BE2C (cell line): ENCODE data around the gene GRIN2A.

ENCODE experiments used
- DNase-seq: peaks from one replicate; pipeline ENCODE4 v3.0.0-alpha.2; 2020
- H3K27me3 ChIP-seq: fragments of 250-450 bp; sonication (Bioruptor Pico); 2 replicates; pipeline ENCODE4 v1.5.1; 2020; ENCODE audit warnings: mild to moderate bottlenecking
- H3K36me3 ChIP-seq: fragments of 250-450 bp; sonication (Bioruptor Pico); 2 replicates; pipeline ENCODE4 v1.5.1; 2020; ENCODE audit warnings: mild to moderate bottlenecking
- H3K4me1 ChIP-seq: fragments of 250-450 bp; sonication (Bioruptor Pico); 2 replicates; pipeline ENCODE4 v1.5.1; 2020
- H3K4me3 ChIP-seq: 2 replicates; pipeline ENCODE4 v1.5.1; 2011; ENCODE audit warnings: low read depth, low read length
- H3K9me3 ChIP-seq: fragments of 250-450 bp; sonication (Bioruptor Pico); 2 replicates; pipeline ENCODE4 v1.5.1; 2020
- TF ChIP-seq, protein P1 (sequence below): IDR thresholded peaks from 2 replicates; pipeline ENCODE4 v1.5.1; 2012; ENCODE audit warnings: mild to moderate bottlenecking, low read depth, low read length

The GRIN2A gene

DNA sequence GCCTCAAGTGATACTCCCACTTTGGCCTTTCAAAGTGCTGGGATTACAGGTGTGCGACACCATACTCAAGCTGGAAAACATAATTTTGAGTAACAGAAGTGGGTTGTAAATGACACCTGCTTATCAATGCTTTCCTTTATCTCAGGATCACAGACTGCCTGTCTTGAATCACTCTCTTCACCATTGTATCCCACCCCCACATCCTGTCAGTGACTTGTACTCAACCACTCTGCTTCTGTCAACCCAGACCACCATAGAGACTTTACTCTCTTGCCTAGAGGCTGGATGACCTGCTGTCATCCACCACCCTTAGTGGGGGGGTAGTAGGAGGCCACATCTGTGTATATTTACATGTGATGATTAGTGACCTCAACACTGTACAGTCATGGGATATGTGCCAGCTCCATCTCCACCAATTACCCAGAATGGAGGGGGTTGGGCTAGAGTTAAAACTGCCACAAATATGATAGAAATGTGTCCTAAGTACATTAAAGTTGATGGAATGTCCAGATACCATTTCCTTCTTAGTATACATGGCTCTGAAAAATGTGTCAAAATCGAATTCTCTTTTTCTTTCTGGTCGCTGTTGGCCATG lies 338.7 kb downstream of the GRIN2A start:
- DNase-seq, result no peak

DNA sequence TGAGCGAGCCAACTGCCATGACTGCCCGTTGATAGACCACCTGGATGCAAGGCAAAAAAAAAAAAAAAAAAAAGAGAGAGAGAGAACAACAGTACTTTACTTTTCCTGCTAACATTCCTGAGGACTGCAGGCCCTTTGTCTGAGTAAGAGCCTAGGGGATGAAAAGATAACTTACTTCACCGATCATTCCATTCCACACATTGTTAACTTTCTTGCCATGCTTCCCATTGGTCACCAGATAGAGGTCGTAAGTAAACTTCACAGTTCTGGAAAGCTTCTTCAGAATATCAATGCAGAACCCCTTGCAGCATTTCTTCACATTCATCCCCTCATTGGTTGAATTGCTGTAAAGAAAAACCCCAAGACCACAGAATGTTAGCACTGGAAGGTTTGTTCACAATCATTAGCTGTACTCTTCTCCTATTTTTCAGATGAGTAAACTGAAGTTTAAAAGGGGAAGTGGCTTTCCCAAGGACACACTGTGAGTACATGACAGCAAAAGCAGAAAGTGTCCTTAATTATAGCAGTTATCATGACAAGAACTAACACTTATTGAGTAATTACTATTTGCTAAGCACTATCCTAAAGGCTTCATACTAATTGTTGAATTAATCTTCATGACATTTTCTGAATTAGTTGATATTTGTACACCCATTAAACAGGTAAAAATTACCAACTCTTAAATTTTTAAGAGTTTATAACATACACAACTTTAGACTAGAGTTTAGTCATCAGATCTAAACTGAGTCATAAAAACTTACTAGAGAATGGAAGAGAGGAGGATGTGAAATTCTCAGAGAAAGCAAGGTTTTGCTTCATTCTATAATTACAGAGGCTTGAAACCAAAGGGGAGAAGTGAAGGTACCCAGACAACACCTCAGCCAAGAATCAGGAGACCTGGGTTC lies 341.2 kb downstream of the GRIN2A start:
- Histone ChIP-seq H3K27me3 (no peaks in the 10 kb centered on the region), H3K4me1 (no peaks in the 10 kb centered on the region), H3K36me3 (no peaks in the 10 kb centered on the region), H3K4me3 (no peak overlapping the region), H3K9me3 (no peaks in the 10 kb centered on the region)
- DNase-seq, result no peak
- TF ChIP-seq, protein P1, sequence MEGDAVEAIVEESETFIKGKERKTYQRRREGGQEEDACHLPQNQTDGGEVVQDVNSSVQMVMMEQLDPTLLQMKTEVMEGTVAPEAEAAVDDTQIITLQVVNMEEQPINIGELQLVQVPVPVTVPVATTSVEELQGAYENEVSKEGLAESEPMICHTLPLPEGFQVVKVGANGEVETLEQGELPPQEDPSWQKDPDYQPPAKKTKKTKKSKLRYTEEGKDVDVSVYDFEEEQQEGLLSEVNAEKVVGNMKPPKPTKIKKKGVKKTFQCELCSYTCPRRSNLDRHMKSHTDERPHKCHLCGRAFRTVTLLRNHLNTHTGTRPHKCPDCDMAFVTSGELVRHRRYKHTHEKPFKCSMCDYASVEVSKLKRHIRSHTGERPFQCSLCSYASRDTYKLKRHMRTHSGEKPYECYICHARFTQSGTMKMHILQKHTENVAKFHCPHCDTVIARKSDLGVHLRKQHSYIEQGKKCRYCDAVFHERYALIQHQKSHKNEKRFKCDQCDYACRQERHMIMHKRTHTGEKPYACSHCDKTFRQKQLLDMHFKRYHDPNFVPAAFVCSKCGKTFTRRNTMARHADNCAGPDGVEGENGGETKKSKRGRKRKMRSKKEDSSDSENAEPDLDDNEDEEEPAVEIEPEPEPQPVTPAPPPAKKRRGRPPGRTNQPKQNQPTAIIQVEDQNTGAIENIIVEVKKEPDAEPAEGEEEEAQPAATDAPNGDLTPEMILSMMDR, result no peak

More for the DNA sequence above, 338.7 kb downstream of the GRIN2A start:
- Histone ChIP-seq H3K4me1 (no peaks in the 10 kb centered on the region), H3K4me3 (no peak overlapping the region), H3K27me3 (no peaks in the 10 kb centered on the region), H3K9me3 (no peaks in the 10 kb centered on the region), H3K36me3 (no peaks in the 10 kb centered on the region)
- TF ChIP-seq, protein P1, result no peak

DNA sequence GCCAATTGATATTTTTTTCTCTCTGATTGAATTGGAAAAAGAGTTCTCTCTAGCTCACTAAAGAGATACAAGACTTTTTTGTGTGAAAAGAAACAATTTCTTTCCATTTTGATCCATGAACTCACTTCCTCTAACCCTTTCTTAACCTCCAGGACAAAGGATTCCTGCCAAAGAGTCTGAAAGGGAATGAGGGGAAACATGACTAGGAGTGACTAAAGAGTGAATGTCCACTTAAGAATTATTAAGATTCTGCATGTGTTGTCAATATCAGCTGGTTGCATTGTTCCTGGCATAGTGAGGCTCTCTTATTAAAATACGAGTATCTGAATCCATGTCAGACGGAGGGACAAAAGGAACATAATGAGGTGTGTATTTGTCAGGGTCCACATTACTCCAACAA lies 344.7 kb downstream of the GRIN2A start:
- Histone ChIP-seq H3K4me1 (no peaks in the 10 kb centered on the region), H3K27me3 (no peaks in the 10 kb centered on the region), H3K9me3 (no peaks in the 10 kb centered on the region), H3K4me3 (no peak overlapping the region), H3K36me3 (no peaks in the 10 kb centered on the region)
- no peak for DNase-seq
- TF ChIP-seq, protein P1, result no peak

DNA sequence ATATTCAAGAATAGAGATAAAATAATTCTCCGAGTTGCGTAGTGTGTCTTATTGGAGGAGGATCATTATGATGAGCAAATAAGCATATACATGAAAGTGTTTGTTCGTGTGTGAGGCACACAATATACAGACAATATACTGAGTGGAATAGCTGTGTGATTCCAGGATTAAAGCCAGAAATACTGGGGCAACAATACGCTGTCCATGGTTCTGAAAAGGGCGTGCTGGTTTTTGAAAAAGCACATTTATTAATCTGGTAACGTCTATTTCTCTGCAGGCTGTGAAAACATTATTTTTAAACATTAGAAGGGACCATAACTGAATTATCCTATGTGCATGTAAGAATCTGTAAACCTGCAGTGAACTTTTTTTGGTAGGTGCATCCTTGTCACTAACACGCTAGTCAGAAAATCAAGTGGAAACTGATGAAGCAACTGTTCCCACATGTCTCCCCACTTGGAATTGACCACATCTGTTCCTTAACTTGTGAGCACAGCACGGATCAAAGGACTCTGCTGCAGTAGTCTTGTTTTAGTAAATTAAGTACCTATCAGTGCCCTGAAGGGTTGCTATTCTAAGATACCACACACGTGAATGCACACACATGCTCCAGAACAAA lies 346.0 kb downstream of the GRIN2A start:
- DNase-seq, result no peak
- TF ChIP-seq, protein P1, result no peak
- Histone ChIP-seq H3K36me3 (no peaks in the 10 kb centered on the region), H3K9me3 (no peaks in the 10 kb centered on the region), H3K4me1 (no peaks in the 10 kb centered on the region), H3K4me3 (no peak overlapping the region), H3K27me3 (no peaks in the 10 kb centered on the region)

DNA sequence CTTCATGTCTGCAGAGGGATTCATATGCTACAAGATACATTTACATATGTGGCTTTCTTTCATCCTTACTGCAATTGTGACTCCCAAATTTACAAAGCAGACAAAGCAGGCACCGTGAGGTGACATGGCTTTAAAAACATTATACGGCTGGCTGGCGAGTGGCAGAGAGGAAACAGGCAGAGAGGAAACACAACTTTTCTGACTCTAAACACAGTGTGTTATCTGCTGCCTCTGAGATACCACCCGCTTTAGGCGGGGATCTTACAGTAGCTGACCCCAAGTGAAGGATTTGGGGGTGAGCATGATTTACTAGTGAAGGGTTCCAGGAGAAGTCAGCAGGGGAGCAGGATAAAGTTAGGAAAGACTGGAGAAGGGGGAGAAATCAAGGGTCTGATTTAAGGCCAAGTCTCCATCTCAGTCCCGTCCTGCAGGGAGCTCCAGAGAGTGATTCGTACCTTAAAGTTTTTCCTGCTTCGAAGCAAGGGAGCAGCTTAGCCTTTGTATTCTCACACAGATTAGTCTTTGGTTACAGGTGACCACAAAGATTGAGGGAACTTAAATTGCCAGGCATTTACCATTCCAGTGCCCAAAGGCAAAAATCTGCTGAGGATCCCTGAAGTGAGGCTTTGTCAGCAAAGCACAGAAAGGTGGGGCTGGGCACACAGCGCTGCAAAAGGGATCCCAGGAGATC lies 355.0 kb downstream of the GRIN2A start:
- TF ChIP-seq, protein P1, result no peak
- Histone ChIP-seq H3K4me3 (no peak overlapping the region), H3K9me3 (no peaks in the 10 kb centered on the region; the same call in none of the 2 replicates), H3K4me1 (no peaks in the 10 kb centered on the region), H3K36me3 (no peaks in the 10 kb centered on the region), H3K27me3 (no peaks in the 10 kb centered on the region)
- DNase-seq, result no peak
